ENCODE measurements around the gene ACAD8.

Gene ACAD8

DNA sequence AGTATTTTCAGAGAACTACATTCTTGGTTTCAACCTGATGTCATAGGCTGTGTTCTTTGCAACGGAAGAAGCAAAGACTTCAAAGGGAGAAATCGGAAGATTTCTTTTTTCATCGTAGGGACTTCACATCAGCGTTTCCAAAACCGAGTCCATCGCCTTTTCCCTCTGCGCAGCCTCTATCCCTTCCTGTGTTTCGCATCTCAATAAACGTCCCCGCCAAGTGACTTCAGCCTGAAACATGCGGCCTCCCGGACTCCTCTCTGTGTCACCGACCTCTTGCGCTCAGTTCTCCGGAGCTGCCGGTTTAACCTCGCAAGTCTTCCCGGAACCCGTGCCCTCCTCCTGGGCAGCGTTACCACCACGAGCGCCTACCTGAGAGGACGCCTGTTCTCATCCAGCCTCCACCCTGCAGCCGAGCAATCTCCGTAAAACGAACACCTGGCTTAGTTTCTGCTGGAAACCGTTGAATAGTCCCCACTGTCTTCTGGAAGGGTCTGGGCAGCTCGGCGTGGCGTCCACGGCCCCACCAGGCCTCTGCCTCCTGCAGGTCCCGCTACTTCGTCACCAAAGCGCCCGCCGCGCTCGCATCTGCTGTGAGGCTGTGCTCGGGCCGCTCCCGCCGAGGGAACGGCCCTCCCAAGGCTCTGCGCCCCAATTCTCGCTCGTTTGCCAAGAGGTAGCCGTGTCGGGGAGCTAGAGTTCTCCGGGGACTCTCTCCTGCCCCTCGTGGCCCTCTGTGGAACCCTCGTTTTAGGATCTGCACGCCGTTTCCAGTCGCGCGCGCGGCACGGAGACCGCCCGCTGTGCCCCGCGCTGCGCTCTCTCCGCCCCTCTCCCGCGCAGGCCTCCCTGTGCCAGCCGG is 22.4 kb downstream of the ACAD8 start, which contains the start of gene GLB1L3:
GLB1L3 (plus strand) TSS at position 846 of the 862 bp plus-strand sequence. CDS start 362 bp downstream, outside the sequence.
- H3K4me2 ChIP-seq (ENCODE audit: low read depth, low read length, poor library complexity, severe bottlenecking) = no peak within 1 kb of the TSS
- no peaks in the 10 kb centered on the region for H3K9me3 ChIP-seq (ENCODE audit: insufficient read depth, low read length)
- H3K36me3 ChIP-seq (ENCODE audit: low read length) = no peaks in the 10 kb centered on the region
- no peak within 1 kb of the TSS for H3K27ac ChIP-seq (ENCODE audit: low read depth, low read length)
- H3K4me3 ChIP-seq (ENCODE audit: insufficient read depth, low read length, poor library complexity, severe bottlenecking) = no peak within 1 kb of the TSS
- H3K9ac ChIP-seq (ENCODE audit: low read length) = no peak within 1 kb of the TSS
- no peaks in the 10 kb centered on the region for H3K79me2 ChIP-seq (ENCODE audit: insufficient read depth, low read length)
- no peak for TF ChIP-seq EZH2phosphoT487 (conservative IDR thresholded peaks at IDR 0.05; ENCODE audit: low read length)
- TF ChIP-seq, protein P1, sequence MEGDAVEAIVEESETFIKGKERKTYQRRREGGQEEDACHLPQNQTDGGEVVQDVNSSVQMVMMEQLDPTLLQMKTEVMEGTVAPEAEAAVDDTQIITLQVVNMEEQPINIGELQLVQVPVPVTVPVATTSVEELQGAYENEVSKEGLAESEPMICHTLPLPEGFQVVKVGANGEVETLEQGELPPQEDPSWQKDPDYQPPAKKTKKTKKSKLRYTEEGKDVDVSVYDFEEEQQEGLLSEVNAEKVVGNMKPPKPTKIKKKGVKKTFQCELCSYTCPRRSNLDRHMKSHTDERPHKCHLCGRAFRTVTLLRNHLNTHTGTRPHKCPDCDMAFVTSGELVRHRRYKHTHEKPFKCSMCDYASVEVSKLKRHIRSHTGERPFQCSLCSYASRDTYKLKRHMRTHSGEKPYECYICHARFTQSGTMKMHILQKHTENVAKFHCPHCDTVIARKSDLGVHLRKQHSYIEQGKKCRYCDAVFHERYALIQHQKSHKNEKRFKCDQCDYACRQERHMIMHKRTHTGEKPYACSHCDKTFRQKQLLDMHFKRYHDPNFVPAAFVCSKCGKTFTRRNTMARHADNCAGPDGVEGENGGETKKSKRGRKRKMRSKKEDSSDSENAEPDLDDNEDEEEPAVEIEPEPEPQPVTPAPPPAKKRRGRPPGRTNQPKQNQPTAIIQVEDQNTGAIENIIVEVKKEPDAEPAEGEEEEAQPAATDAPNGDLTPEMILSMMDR (IDR thresholded peaks at IDR 0.05; ENCODE audit: insufficient read depth, low read length, poor library complexity, severe bottlenecking) = no peak
- H3K27me3 ChIP-seq (ENCODE audit: low read length) = no peaks in the 10 kb centered on the region
- no peaks in the 10 kb centered on the region for H3F3A ChIP-seq (ENCODE audit: insufficient read depth)
- H4K20me1 ChIP-seq (ENCODE audit: low read depth, low read length) = no peaks in the 10 kb centered on the region
- no peak within 1 kb of the TSS for H2AFZ ChIP-seq (ENCODE audit: low read depth, low read length, severe bottlenecking)
- H3K9me2 ChIP-seq (replicated peaks; ENCODE audit: insufficient read depth, low read length) = no peaks in the 10 kb centered on the region

DNA sequence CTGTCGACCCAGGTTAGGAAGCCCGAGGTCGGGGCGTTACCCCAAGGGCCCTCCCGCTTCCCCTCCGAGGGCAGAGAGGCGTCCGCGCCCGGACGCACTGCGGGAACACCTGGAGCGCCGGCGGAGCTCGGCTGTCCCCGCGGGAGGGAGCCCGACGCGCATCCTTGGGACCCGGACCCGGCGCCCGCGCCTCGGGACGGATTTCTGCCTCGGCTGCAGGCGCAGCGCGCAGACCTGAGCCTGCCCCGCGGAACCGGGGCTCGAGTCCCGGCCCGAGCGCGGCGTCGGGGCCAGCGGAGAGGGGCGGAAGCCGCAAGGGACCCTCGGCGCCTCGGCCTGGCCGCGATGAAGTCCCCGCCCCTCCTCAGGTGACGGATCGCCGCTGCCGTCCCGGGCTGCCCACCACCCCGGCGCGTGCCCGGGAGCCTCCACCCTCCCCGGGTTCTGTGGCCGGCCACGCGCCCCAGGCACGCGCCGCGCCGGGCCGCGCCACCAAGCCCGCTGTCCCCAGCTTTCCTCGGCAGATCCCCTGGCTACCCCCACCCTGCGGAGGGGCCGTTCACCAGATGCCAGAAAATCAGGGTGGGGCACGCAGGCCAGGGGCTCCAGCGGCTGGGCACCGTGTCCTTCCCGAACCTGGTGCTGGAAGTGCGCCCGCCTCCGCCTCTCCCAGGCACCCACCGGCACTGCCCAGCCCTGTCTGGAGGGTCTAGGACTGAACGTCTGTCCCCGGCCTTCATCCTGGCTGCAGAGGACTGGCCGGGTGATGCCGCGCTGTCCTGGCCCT is 23.2 kb downstream of the ACAD8 start:
- Histone ChIP-seq H3K4me3 (ENCODE audit: insufficient read depth, low read length, poor library complexity, severe bottlenecking) (no peak overlapping the region), H3K9me3 (ENCODE audit: insufficient read depth, low read length) (no peaks in the 10 kb centered on the region), H3K27me3 (ENCODE audit: low read length) (no peaks in the 10 kb centered on the region), H3K9me2 (replicated peaks; ENCODE audit: insufficient read depth, low read length) (no peaks in the 10 kb centered on the region), H3K36me3 (ENCODE audit: low read length) (no peaks in the 10 kb centered on the region), H3K27ac (ENCODE audit: low read depth, low read length) (no peak overlapping the region), H3K79me2 (ENCODE audit: insufficient read depth, low read length) (no peaks in the 10 kb centered on the region), H2AFZ (ENCODE audit: low read depth, low read length, severe bottlenecking) (no peak overlapping the region), H4K20me1 (ENCODE audit: low read depth, low read length) (no peaks in the 10 kb centered on the region), H3F3A (ENCODE audit: insufficient read depth) (no peaks in the 10 kb centered on the region), H3K9ac (ENCODE audit: low read length) (no peak overlapping the region), H3K4me2 (ENCODE audit: low read depth, low read length, poor library complexity, severe bottlenecking) (no peak overlapping the region)
- TF ChIP-seq, protein P1 (IDR thresholded peaks at IDR 0.05; ENCODE audit: insufficient read depth, low read length, poor library complexity, severe bottlenecking) = no peak
- TF ChIP-seq EZH2phosphoT487 (conservative IDR thresholded peaks at IDR 0.05; ENCODE audit: low read length) = no peak

DNA sequence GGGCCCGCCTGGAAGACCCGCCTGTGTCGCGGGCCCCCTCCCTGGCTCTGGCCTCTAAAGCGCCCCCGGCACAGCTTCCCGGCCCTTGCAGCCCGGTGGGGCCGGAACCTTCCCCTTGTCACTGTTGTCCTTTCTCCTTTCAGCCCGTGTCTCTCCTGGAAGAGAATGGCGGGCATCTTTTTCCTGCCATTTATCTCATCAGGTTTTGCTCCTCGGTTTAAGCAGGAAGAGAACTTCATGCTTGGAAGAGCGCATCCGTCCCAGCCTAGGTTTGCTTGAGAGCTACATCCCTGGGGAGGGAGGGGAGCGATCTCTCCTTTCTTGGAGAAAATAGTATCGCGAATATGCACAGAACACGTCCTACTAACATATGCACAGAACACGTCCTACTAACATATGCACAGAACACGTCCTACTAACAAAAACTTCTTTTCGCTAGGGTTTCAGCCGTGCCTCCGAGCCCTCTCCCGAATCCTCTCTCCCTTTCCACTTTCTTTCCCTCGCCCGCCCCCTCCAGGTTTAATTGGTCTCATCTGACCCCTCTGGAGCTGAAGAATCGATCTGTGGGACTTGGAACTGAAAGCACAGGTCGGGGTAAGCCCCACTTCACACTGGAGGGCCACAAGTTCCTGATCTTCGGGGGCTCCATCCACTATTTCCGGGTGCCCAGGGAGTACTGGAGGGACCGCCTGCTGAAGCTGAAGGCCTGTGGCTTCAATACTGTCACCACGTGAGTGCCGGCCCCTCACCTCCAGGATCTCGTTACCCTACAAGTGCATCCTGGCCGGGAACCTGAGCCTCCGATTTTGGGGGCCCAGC is 24.0 kb downstream of the ACAD8 start:
- no peak overlapping the region for H3K27ac ChIP-seq (ENCODE audit: low read depth, low read length)
- H3K79me2 ChIP-seq (ENCODE audit: insufficient read depth, low read length) = no peaks in the 10 kb centered on the region
- no peaks in the 10 kb centered on the region for H3K36me3 ChIP-seq (ENCODE audit: low read length)
- H4K20me1 ChIP-seq (ENCODE audit: low read depth, low read length) = no peaks in the 10 kb centered on the region
- H3K9me3 ChIP-seq (ENCODE audit: insufficient read depth, low read length) = no peaks in the 10 kb centered on the region
- H3K9ac ChIP-seq (ENCODE audit: low read length) = no peak overlapping the region
- no peak overlapping the region for H3K4me3 ChIP-seq (ENCODE audit: insufficient read depth, low read length, poor library complexity, severe bottlenecking)
- no peak for TF ChIP-seq EZH2phosphoT487 (conservative IDR thresholded peaks at IDR 0.05; ENCODE audit: low read length)
- TF ChIP-seq, protein P1 (IDR thresholded peaks at IDR 0.05; ENCODE audit: insufficient read depth, low read length, poor library complexity, severe bottlenecking) = no peak
- no peaks in the 10 kb centered on the region for H3F3A ChIP-seq (ENCODE audit: insufficient read depth)
- no peaks in the 10 kb centered on the region for H3K27me3 ChIP-seq (ENCODE audit: low read length)
- H3K4me2 ChIP-seq (ENCODE audit: low read depth, low read length, poor library complexity, severe bottlenecking) = no peak overlapping the region
- H2AFZ ChIP-seq (ENCODE audit: low read depth, low read length, severe bottlenecking) = no peak overlapping the region
- H3K9me2 ChIP-seq (replicated peaks; ENCODE audit: insufficient read depth, low read length) = no peaks in the 10 kb centered on the region
